Activated T-helper 2 cell treated with anti-CD3 and anti-CD28 coated beads, Interferon-gamma antibody, Interleukin-2, Interleukin-4, amounts not matched to agents 10 μg/mL and 5 μg/mL and 100 μg/mL, durations not matched to agents 14 hours and 24 hours and 36 hours (primary cell): Measurements from ENCODE around the gene HES6. TPM values are rescaled to one million over a fixed set of nuclear protein-coding genes. Genes with fewer than 3 reads are reported as not detected.

Experiments used
- DNase-seq: peaks from one replicate; pipeline ENCODE4 v3.0.0; 2021; ENCODE audit warnings: low spot score
- H3K27ac Mint-ChIP-seq: one replicate; pipeline ENCODE4 v1.8.0; 2021; ENCODE audit warnings: mixed read lengths
- H3K27me3 Mint-ChIP-seq: one replicate; pipeline ENCODE4 v1.8.0; 2021; ENCODE audit warnings: low read depth, mixed read lengths
- H3K36me3 Mint-ChIP-seq: one replicate; pipeline ENCODE4 v1.8.0; 2021; ENCODE audit warnings: low read depth, mixed read lengths
- H3K4me1 Mint-ChIP-seq: one replicate; pipeline ENCODE4 v1.8.0; 2021; ENCODE audit warnings: low read depth, mixed read lengths
- H3K4me3 Mint-ChIP-seq: one replicate; pipeline ENCODE4 v1.8.0; 2021; ENCODE audit warnings: low read depth, mild to moderate bottlenecking, moderate library complexity, mixed read lengths
- H3K9me3 Mint-ChIP-seq: one replicate; pipeline ENCODE4 v1.8.0; 2021; ENCODE audit warnings: mixed read lengths
- intact Hi-C: fragments of 100-400 bp; cut with micrococcal nuclease; formaldehyde crosslinking; loops from one replicate; pipeline ENCODE4 v1.15.1; 2023
- total RNA-seq: library from RNA; stranded (reverse); gene quantifications from 2 replicates; pipeline ENCODE4 v1.2.3, GENCODE V29; 2022

HES6 gene
- total RNA-seq, 1 donor from 2014 or later = 10.2 TPM

DNA sequence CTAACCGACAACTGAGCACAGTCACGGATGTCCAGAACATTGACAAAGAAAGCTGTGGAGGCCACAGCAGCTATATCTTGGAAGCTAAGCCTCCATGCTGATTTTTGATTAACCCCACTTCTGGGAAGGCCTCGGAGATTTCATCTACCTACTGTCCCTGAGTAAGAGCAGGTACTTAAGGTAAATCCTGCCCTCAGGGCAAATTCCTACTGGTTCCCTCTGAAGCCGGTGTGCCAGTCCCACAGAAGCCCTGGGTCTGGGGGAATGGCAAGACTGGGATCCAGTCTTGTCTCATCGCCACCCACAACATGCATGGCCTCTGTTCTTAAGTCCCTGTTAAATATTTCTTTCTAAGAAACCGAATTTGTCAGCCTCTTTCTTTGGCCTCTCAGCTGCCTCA is 29.9 kb upstream of the HES6 start:
- Mint-ChIP-seq H3K36me3 (peaks cover 36% of the 10 kb centered on the region), H3K4me3 (no peak overlapping the region), H3K9me3 (no peaks in the 10 kb centered on the region), H3K27ac (no peak overlapping the region), H3K27me3 (no peaks in the 10 kb centered on the region), H3K4me1 (no peaks in the 10 kb centered on the region)
- no peak for DNase-seq
- intact Hi-C loops = no loop called here

DNA sequence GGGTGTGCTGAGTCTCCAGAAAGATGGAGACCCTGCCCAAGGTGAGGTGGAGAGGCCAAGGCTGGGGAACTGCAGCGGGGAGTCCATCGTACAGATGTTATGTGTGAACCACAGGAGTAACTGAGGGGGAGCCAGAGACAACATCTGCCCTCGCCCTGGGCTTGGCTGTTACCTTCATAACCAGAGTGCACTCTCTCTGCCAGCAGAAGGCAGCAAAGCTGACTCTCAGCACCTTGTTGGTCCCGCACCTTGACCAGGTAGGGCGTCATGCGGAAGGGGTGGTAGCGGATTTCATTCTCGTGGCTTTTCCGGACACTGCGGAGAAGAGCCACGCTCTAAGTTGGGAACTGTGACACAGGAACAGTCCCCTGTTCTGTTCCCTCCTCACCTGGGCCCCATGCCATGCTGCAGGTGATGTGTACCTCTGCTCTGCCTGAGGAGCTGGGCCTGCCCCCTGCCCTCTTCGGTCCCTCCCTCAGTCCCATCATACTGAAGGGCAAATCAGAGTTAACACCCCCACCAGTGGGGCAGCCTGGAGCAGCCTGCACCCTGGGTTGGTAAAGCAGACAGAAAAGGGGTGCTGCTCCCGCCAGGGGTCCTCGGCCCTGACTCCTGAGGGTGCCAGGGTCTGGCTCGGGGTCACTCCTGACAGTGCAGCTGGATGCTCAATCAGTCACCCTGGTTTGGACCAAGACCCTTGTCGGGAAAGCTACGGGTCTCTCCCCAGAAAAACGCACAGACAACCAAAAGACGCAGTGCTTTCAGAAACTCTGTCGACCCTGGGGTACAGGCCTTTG is 28.2 kb upstream of the HES6 start:
- intact Hi-C loops = no loop called here
- peaks cover 3% of the 10 kb centered on the region for H3K4me1 Mint-ChIP-seq
- H3K27ac Mint-ChIP-seq = no peak overlapping the region
- H3K9me3 Mint-ChIP-seq = no peaks in the 10 kb centered on the region
- no peaks in the 10 kb centered on the region for H3K27me3 Mint-ChIP-seq
- H3K36me3 Mint-ChIP-seq = peaks cover 35% of the 10 kb centered on the region
- H3K4me3 Mint-ChIP-seq = no peak overlapping the region
- DNase-seq = no peak

DNA sequence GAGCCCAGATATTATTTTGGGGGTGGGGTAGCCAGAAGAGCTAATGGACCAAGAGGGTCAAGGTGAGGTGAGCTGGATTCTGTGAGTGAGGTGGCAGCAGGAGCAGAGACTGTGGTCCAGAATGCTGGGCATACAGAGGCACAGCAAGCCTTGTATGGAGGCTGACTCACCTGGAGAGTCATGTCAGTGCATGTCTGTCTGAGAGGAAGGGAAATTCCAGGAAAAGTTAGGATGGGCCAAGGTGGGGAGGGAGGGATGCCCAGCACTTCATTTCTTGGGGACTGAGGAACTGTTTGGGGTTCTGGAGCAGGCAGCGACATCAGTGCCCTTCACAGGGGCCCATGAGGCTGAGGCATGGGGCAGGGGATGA is 27.5 kb upstream of the HES6 start:
- no peaks in the 10 kb centered on the region for H3K27me3 Mint-ChIP-seq
- peaks cover 29% of the 10 kb centered on the region for H3K36me3 Mint-ChIP-seq
- intact Hi-C loops = no loop called here
- no peak overlapping the region for H3K4me3 Mint-ChIP-seq
- peaks cover 3% of the 10 kb centered on the region for H3K4me1 Mint-ChIP-seq
- DNase-seq = no peak
- H3K9me3 Mint-ChIP-seq = no peaks in the 10 kb centered on the region
- H3K27ac Mint-ChIP-seq = no peak overlapping the region

DNA sequence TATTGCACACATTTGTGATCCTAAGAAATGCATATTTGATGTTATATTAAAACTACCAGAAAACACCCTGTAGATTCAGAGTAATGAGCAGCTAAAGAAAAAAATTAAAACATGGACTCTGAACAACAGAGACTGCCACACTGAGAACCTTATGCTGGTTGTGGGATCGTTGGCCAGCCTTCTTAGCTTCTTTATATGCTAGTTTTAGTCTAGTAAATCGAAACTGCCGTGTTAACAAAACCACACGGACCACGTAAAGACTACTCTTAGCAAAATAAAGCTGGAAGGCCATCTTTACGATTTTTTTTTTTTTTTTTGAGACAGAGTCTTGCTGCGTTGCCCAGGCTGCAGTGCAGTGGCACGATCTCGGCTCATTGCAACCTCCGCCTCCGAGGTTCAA is 25.8 kb upstream of the HES6 start:
- Mint-ChIP-seq H3K9me3 (no peaks in the 10 kb centered on the region), H3K4me3 (no peak overlapping the region), H3K4me1 (peaks cover 3% of the 10 kb centered on the region), H3K36me3 (peaks cover 23% of the 10 kb centered on the region), H3K27me3 (no peaks in the 10 kb centered on the region), H3K27ac (no peak overlapping the region)
- intact Hi-C loops = no loop called here
- DNase-seq = no peak

DNA sequence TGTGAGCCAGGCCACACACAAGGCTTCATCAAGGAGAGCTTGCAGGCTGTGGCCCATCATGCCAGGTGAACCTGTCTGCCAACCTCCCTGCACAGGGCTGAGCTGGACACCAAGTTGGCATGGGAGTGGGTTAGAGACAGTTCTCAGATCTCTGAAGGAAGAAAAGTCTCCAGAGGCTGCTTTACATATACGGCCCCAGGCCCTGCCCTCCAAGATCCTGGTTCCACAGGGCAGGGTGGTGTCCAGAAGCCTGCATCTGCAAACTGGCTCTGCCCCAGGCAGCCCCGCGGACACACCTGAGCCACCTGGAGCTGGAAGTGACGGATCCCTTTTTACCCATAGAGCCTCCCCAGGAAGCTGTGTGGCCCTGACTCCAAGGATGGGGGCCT is 24.2 kb upstream of the HES6 start:
- H3K36me3 Mint-ChIP-seq = peaks cover 29% of the 10 kb centered on the region

DNA sequence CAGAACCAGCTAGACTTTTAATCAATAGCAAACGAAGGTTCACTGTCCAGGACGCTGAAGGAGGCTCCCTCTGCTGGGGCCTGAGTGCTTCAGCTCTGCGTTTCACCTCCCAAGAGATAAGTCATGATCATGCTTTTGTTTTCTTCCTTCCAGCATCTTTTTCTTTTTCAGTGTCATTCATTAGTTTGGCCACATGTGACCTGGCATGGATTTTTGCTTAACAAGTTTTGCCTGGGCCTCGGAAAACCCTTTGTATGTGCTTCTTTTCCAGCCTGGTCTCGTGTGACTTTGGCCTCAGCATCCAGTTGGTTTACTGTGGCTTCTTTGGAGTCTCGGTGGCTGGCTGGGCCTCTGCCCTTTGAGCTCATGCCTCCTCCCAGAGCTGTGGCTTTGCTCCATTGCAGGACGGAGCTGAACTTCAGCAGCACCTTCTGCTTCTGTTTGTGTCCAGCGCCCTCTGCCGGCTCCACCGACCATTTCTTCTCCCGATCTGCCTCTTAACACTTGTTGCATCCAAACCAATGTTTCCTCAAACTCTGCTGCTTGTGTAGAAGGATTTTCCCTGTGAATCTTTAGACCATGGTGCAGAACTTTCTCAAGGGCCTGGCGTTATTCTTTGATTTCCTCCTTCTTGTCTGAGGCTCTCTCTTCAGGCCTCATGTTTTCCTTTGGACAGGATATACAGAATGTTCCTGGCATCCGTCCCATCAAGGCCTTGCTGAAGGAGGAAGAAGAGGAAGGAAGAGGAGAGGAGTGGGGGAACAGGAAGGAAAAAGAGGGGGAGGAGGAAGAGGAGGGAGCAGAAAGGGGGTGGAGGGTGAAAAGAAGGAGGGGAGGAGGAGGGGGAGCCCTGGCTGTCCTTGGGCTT is 23.6 kb upstream of the HES6 start:
- Mint-ChIP-seq H3K4me1 (peaks cover 9% of the 10 kb centered on the region), H3K27me3 (no peaks in the 10 kb centered on the region), H3K27ac (no peak overlapping the region), H3K9me3 (no peaks in the 10 kb centered on the region), H3K4me3 (no peak overlapping the region), H3K36me3 (peaks cover 28% of the 10 kb centered on the region)
- intact Hi-C loops = loop anchor here (1.0 to 5.0 kb wide), 2 partner anchors 101 to 405 kb away; no protein-coding TSS in a partner anchor
- peak; percentile 65 for DNase-seq

More for the DNA sequence above, 24.2 kb upstream of the HES6 start:
- intact Hi-C loops = loop anchor here (5.0 kb wide), 1 partner anchor 102 kb away; no protein-coding TSS in a partner anchor
- no peak overlapping the region for H3K4me3 Mint-ChIP-seq
- no peaks in the 10 kb centered on the region for H3K27me3 Mint-ChIP-seq
- H3K4me1 Mint-ChIP-seq = peaks cover 9% of the 10 kb centered on the region
- H3K27ac Mint-ChIP-seq = no peak overlapping the region
- no peaks in the 10 kb centered on the region for H3K9me3 Mint-ChIP-seq
- DNase-seq = no peak

DNA sequence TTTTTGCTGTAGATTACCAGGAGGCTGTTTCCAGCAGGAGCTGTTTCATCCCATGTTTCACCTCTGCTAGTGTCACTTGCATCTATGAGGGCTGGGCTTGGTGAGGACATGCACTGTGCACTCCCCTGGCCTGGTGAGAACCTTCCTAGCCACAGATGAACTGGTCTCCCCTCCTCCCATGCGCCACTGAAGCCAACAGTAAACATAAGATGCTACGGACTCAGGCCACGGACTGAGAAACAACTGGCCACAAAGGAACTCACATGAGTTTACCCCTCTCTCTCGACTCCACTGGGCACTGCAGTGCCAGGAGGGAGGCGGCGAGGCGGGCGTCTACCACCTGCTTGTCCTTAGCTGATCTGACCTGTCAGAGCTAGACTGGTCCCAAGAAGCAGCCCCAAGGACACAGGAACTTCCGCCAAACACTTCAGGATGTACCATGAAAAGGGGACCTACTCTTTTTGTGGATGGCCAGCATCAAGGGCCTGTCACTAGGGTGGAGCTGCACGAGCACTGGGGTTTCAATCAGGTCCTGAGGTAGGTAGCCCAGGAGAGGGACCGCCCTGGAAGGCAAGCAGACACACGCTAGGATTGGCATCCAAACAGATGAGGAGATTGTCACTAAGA is 22.8 kb upstream of the HES6 start:
- H3K27ac Mint-ChIP-seq = no peak overlapping the region

DNA sequence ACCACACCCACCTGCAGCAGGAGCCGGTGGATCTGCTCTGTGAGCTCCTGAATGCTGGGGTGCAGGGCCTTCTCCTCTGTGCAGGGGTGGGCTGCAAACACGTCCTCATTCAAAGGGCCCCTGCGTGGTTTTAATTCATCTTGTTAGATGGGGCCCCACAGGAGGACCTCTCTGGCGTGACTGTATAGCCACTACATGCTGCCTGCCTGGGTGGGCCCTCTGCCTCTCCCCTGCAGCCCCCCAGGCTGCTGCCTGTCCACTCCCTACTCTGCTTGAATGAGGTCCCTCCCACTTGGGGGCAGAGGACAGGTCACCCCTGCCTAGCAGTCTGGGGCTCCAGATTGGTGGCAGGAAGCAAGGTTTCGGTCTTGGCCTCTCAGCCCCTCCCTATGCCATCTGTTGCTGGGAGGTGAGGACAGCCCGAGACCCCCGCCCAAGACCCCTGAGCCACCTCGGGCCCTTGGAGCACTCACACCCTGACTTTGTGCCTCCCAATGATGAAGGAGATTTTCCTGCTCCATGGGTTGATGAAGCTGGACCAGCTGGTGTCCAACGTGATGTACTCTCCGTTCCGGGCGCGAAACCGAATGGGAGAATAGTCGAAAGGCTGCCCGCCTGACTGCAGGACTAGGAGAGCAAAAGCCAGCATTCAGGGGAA is 22.0 kb upstream of the HES6 start:
- Mint-ChIP-seq H3K4me3 (no peak overlapping the region), H3K36me3 (peaks cover 22% of the 10 kb centered on the region), H3K27ac (no peak overlapping the region), H3K9me3 (no peaks in the 10 kb centered on the region), H3K27me3 (no peaks in the 10 kb centered on the region), H3K4me1 (peaks cover 9% of the 10 kb centered on the region)
- no peak for DNase-seq
- intact Hi-C loops = loop anchor here (5.0 kb wide), 1 partner anchor 100 kb away; no protein-coding TSS in a partner anchor

More for the DNA sequence above, 22.8 kb upstream of the HES6 start:
- peaks cover 28% of the 10 kb centered on the region for H3K36me3 Mint-ChIP-seq
- DNase-seq = no peak
- no peak overlapping the region for H3K4me3 Mint-ChIP-seq
- no peaks in the 10 kb centered on the region for H3K27me3 Mint-ChIP-seq
- intact Hi-C loops = loop anchor here (1.0 to 5.0 kb wide), 2 partner anchors 100 to 404 kb away; no protein-coding TSS in a partner anchor
- peaks cover 9% of the 10 kb centered on the region for H3K4me1 Mint-ChIP-seq
- no peaks in the 10 kb centered on the region for H3K9me3 Mint-ChIP-seq

DNA sequence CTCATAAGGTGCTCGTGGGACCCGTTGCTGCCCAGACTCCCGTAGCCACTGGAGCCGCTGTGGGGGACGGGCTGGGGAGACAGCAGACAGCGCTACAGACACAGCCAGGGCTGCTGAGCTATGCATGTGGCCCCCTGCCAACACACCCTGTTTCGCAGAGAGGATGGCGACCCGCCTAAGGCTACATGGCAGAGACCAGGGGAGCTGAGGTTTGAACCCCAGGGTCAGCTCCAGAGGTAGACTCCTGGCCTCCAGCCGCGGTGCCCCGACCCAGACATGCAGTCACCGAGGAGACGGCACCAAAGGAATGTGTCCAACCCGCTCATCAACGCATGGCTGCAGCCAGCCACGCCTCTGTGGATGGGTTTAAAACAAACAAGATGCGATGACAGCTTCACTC is 21.0 kb upstream of the HES6 start:
- H3K27ac Mint-ChIP-seq = no peak overlapping the region
- H3K9me3 Mint-ChIP-seq = no peaks in the 10 kb centered on the region
- intact Hi-C loops = loop anchor here (5.0 kb wide), 1 partner anchor 99 kb away; no protein-coding TSS in a partner anchor
- H3K27me3 Mint-ChIP-seq = no peaks in the 10 kb centered on the region
- H3K36me3 Mint-ChIP-seq = peaks cover 25% of the 10 kb centered on the region
- H3K4me3 Mint-ChIP-seq = no peak overlapping the region
- no peak for DNase-seq
- H3K4me1 Mint-ChIP-seq = peaks cover 9% of the 10 kb centered on the region

DNA sequence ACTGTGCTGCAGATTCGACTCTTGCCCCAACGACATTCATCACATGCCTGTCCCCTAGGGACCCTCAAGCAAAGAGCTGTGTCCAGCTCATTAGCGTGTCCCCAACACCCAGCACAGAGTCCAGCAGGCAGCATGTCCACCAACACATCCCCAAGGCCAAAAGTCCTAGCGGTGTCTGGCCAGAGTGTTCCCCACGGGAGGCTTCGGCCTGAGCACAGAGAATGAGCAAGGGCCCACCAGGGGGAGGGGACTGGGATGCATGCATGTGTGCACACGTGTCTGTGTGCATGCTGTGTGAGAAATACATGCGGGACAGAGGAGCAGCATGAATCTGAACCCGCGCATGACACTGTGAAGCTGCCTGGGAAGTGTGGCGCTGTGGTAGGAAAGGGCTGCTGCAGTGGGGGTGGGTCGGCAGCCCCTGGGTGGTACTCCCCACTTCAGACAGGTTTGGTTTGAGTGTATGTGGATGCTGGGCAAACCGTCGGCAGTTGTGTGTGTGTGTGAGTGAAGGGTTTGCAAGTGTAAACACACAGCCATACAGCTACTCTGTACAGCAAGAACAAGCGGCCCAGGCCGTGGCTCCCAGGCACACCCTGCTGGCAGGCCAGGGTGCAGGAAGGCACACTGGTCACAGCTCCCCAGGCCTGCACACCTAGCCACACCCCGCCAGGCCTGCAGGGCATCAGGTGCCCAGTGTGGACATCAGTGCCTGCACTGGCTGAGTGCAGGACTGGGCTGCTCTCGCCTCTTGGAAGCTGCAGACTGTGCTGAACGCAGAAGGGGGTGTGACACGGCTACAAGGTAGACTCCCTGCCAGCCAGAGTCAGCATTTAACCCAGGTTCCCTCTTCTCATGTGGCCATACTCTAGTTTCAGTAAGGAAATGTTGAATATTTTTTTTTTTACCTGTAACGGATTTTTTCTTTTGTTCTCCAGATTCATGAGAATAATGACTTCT is 19.5 kb upstream of the HES6 start:
- DNase-seq = no peak
- Mint-ChIP-seq H3K27me3 (no peaks in the 10 kb centered on the region), H3K4me3 (no peak overlapping the region), H3K9me3 (no peaks in the 10 kb centered on the region), H3K4me1 (peaks cover 9% of the 10 kb centered on the region), H3K27ac (no peak overlapping the region), H3K36me3 (peaks cover 34% of the 10 kb centered on the region)
- intact Hi-C loops = loop anchor here (5.0 kb wide), 1 partner anchor 97 kb away; no protein-coding TSS in a partner anchor

DNA sequence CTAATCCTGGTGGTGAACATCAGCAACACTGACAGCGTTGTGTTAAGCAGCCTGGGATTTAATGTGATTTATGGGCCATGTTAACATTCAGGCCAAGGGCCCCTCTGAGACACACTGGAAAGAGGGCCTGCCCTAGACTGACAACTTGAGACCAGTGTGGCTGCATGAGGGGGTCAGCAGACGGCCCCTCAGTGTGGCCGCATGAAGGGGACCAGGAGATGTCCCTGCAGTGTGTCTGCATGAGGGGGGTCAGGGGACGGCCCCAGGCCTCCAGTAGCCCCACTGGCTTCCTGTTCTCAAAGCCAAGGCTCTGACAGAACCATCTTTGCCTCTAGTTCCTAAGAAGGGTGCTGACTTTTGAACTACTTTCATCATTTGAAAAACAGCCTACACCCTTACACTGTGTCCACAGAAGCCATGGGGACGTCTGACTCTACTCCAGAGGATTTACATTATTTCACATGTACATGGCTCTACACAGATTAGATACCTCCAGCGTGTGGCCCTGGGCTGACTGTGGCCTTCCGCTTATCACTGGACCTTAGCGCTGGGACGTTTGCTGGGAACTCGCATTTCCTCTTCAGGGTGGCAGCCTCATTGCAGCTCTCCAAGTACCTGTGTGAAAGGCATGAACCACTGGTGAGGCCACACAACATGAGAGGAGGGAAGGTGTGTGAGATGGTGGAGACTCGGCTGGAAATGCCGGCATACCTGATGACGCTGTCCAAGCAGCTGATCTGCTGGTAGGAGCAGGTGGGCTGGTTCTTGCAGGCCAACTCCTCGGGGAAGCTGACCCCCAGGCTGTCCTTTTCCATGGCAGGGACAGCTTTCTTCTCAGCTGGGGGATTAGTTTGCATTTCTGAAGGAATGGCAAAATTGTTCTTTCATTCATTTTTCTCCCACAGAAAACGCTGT is 18.2 kb upstream of the HES6 start:
- Mint-ChIP-seq H3K4me1 (peaks cover 6% of the 10 kb centered on the region), H3K4me3 (no peak overlapping the region), H3K9me3 (no peaks in the 10 kb centered on the region), H3K27me3 (no peaks in the 10 kb centered on the region), H3K27ac (no peak overlapping the region), H3K36me3 (peaks cover 34% of the 10 kb centered on the region)
- DNase-seq = no peak
- intact Hi-C loops = no loop called here
